Common myeloid progenitor, CD34-positive (primary cell): Measurements from ENCODE around the gene APBA1.

Experiments used
- CTCF ChIA-PET: fragments of 350-600 bp; sonication (Branson Sonifier 250); formaldehyde crosslinking; loops from one replicate; lab custom pipeline; 2021; ENCODE audit warnings: antibody characterized with exemption; lab: Charles Lee
- POLR2A ChIA-PET: fragments of 350-600 bp; sonication (Branson Sonifier 250); formaldehyde crosslinking; loops from one replicate; lab custom pipeline; 2021; ENCODE audit warnings: antibody characterized with exemption; lab: Charles Lee
- DNase-seq, 3 donors: peaks; one replicate each; pipeline versions ENCODE4 v3.0.0 to v3.0.0-alpha.2; 2013
- H3K27ac ChIP-seq, 2 experiments: 1 replicate in 1 of 2; 2 replicates in 1 of 2; pipeline ENCODE4 v1.7.0; 2013; ENCODE audit warnings: inconsistent platforms in 2 of 2, low read length in 2 of 2, mild to moderate bottlenecking in 2 of 2, low read depth in 1 of 2, moderate library complexity in 1 of 2; ENCODE audit not compliant: severe bottlenecking in 2 of 2, insufficient read depth in 1 of 2, poor library complexity in 1 of 2
- H3K27me3 ChIP-seq, 5 experiments: replicated peaks in 2 of 5; 1 replicate in 3 of 5; 2 replicates in 2 of 5; pipeline versions ENCODE4 v1.6.1 to v1.7.0; 2013; ENCODE audit warnings: low read length in 4 of 5, mild to moderate bottlenecking in 2 of 5, moderate library complexity in 2 of 5, inconsistent platforms in 1 of 5; ENCODE audit not compliant: insufficient read depth in 5 of 5, control insufficient read depth in 4 of 5
- H3K36me3 ChIP-seq, 4 experiments: 1 replicate in 2 of 4; 2 replicates in 2 of 4; pipeline versions ENCODE4 v1.6.1 to v1.7.0; 2013; ENCODE audit warnings: low read length in 3 of 4, control low read depth in 1 of 4, mild to moderate bottlenecking in 1 of 4; ENCODE audit not compliant: control insufficient read depth in 4 of 4, insufficient read depth in 4 of 4
- H3K4me1 ChIP-seq, 4 experiments: 1 replicate in 3 of 4; 2 replicates in 1 of 4; pipeline versions ENCODE4 v1.6.1 to v1.7.1; 2013; ENCODE audit warnings: low read length in 3 of 4, mild to moderate bottlenecking in 3 of 4, control low read depth in 1 of 4, inconsistent platforms in 1 of 4, moderate library complexity in 1 of 4; ENCODE audit not compliant: control insufficient read depth in 4 of 4, insufficient read depth in 4 of 4; ENCODE audit errors: control extremely low read depth in 1 of 4
- H3K4me3 ChIP-seq, 7 experiments: 1 replicate in 4 of 7; 2 replicates in 3 of 7; pipeline versions ENCODE4 v1.5.1 to v1.7.0; 2013; ENCODE audit warnings: mild to moderate bottlenecking in 7 of 7, low read length in 6 of 7, moderate library complexity in 6 of 7, inconsistent platforms in 2 of 7, low read depth in 2 of 7, control low read depth in 1 of 7; ENCODE audit not compliant: insufficient read depth in 4 of 7, control insufficient read depth in 1 of 7; ENCODE audit errors: extremely low read depth in 1 of 7
- H3K9me3 ChIP-seq, 5 experiments: 1 replicate in 4 of 5; 2 replicates in 1 of 5; pipeline versions ENCODE4 v1.6.1 to v1.7.1; 2013; ENCODE audit warnings: low read length in 4 of 5, mild to moderate bottlenecking in 2 of 5, inconsistent platforms in 1 of 5, low read depth in 1 of 5, moderate library complexity in 1 of 5; ENCODE audit not compliant: control insufficient read depth in 4 of 5, insufficient read depth in 2 of 5; ENCODE audit errors: control extremely low read depth in 1 of 5
- WGBS: methylation state at CpG from one replicate; pipeline ENCODE4 v1.1.5; 2013; ENCODE audit not compliant: insufficient coverage; 5-methylcytosine and 5-hydroxymethylcytosine counted together

APBA1 gene

GRCh38 chr9:69500896-69501295 is 171.3 kb downstream of the APBA1 start:
- 92% methylated on average over 3 of the region's 6 CpGs for WGBS
- Histone ChIP-seq H3K27me3 (no peaks in the 10 kb centered on the region), H3K4me3 (no peak overlapping the region), H3K36me3 (no peaks in the 10 kb centered on the region), H3K4me1 (no peaks in the 10 kb centered on the region), H3K9me3 (no peaks in the 10 kb centered on the region), H3K27ac (no peak overlapping the region)
- CTCF ChIA-PET: interaction anchor here (1.1 kb wide), 1 partner anchor 47 kb away, joined by 3 read pairs; no protein-coding TSS in a partner anchor
- no peak for DNase-seq
- POLR2A ChIA-PET: no interaction called here

DNA sequence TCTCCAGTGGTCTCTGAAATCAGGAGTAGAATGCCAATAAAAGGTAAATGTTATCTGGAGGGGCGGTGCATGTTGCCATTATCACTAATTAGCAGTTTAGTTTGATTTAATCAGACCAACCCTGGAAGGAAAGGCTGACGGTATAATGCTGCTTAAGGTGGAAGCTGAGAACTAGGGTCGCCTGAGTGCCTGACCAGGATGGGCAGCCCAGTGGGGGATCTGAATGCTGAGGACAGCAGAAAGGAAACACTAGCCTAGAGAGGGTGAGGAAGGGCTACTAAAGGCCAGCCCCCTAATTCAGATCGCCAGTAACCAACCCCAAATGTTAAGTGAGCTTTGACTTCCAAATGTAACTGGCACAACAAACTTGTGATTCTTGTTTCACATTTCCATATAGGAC is 172.2 kb downstream of the APBA1 start:
- no peak overlapping the region for H3K4me3 ChIP-seq
- 79% methylated on average over 3 of the region's 4 CpGs for WGBS
- no peak overlapping the region for H3K27ac ChIP-seq
- POLR2A ChIA-PET: interaction anchor here (0.6 kb wide), 1 partner anchor 61 kb away, joined by 4 read pairs; no protein-coding TSS in a partner anchor
- no peaks in the 10 kb centered on the region for H3K27me3 ChIP-seq
- H3K9me3 ChIP-seq: no peaks in the 10 kb centered on the region
- CTCF ChIA-PET: interaction anchor here (0.6 to 1.1 kb wide), 2 partner anchors 48 to 121 kb away, joined by 3 to 4 read pairs; no protein-coding TSS in a partner anchor
- DNase-seq: no peak
- H3K4me1 ChIP-seq: no peaks in the 10 kb centered on the region
- H3K36me3 ChIP-seq: no peaks in the 10 kb centered on the region

GRCh38 chr9:69499407-69499806 is 172.8 kb downstream of the APBA1 start:
- Histone ChIP-seq H3K27me3 (no peaks in the 10 kb centered on the region), H3K4me3 (no peak overlapping the region), H3K9me3 (no peaks in the 10 kb centered on the region), H3K4me1 (no peaks in the 10 kb centered on the region), H3K27ac (no peak overlapping the region), H3K36me3 (no peaks in the 10 kb centered on the region)
- no peak for DNase-seq
- ChIA-PET CTCF (no interaction called here), POLR2A (interaction anchor here (0.6 kb wide), 1 partner anchor 60 kb away, joined by 4 read pairs; no protein-coding TSS in a partner anchor)
- 95% methylated on average over 5 of the region's 6 CpGs for WGBS

- Histone ChIP-seq H3K27me3 (no peaks in the 10 kb centered on the region), H3K4me3 (no peak overlapping the region), H3K27ac (no peak overlapping the region), H3K4me1 (no peaks in the 10 kb centered on the region), H3K36me3 (no peaks in the 10 kb centered on the region), H3K9me3 (no peaks in the 10 kb centered on the region)
- WGBS: 100% methylated on average over 1 of the region's 3 CpGs
- CTCF ChIA-PET: interaction anchor here (1.6 kb wide), 1 partner anchor 15 kb away, joined by 5 read pairs; no protein-coding TSS in a partner anchor
- POLR2A ChIA-PET: no interaction called here
- no peak for DNase-seq
Measured at GRCh38 chr9:69498470-69498869, 173.7 kb downstream of the APBA1 start.

DNA sequence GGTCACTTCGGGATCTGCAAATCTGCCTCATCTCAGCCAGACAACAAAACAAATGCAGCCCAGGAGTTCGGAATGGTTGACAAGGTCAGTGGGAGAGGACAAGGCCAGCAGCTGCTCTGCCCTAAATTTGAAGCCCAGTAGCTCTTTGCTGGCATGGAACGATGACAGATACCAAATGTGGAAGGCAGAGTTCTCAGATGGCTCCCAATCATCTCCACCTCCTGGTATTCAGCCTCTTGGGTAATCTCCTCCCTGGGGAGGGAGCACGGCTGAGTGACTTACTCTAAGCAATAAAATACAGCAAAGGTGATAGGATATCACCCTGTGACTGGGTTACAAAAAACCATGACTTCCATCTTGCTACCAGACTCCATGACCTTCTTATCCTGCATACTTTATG is 174.4 kb downstream of the APBA1 start:
- CTCF ChIA-PET: interaction anchor here (1.6 kb wide), 1 partner anchor 15 kb away, joined by 5 read pairs; no protein-coding TSS in a partner anchor
- POLR2A ChIA-PET: no interaction called here
- WGBS: 100% methylated on average over 1 of the region's 4 CpGs
- Histone ChIP-seq H3K27me3 (no peaks in the 10 kb centered on the region), H3K4me1 (no peaks in the 10 kb centered on the region), H3K27ac (no peak overlapping the region), H3K36me3 (no peaks in the 10 kb centered on the region), H3K9me3 (no peaks in the 10 kb centered on the region), H3K4me3 (no peak overlapping the region)
- no peak for DNase-seq

DNA sequence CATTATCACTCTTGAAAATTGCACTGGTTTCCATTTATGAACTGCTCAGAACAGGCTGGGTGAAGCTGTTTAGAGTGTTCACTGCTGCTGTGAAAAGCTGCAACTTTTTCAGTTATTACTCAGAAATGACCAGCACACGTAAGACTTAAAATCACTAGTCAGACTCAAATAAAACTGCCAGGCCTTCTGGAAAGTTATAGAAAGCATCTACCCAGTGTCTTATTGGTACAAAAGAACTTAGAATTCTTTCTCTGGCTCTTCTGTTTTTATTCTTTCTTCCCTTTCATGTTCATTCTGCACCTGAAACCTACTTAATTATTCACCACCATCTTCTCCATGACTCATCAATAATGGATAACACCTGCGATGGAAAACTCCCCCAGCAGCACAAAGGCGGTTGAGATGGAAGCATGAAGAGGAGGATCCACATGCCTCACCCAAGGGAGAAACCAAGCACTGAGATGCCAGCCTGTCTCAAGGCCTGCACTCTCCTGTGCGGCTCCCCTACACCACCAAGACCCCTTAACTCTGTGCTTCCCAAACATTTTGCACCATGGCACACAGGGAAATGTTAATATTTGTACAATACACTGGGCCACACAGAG is 175.2 kb downstream of the APBA1 start:
- Histone ChIP-seq H3K4me1 (no peaks in the 10 kb centered on the region), H3K36me3 (no peaks in the 10 kb centered on the region), H3K27ac (no peak overlapping the region), H3K9me3 (no peaks in the 10 kb centered on the region), H3K4me3 (no peak overlapping the region), H3K27me3 (no peaks in the 10 kb centered on the region)
- ChIA-PET CTCF (no interaction called here), POLR2A (no interaction called here)
- no peak for DNase-seq
- WGBS: 89% methylated on average over 4 of the region's 4 CpGs

- WGBS: 88% methylated on average over 9 of the region's 10 CpGs
- Histone ChIP-seq H3K4me3 (no peak overlapping the region), H3K27ac (no peak overlapping the region), H3K36me3 (no peaks in the 10 kb centered on the region), H3K4me1 (no peaks in the 10 kb centered on the region), H3K9me3 (no peaks in the 10 kb centered on the region), H3K27me3 (no peaks in the 10 kb centered on the region)
- no peak for DNase-seq
- ChIA-PET CTCF (no interaction called here), POLR2A (no interaction called here)
Measured at GRCh38 chr9:69495296-69495695, 176.9 kb downstream of the APBA1 start.
